GM18508 (cell line): ENCODE results near the gene MTMR2.

Source experiments
- ATAC-seq: cut with Tn5 transposase; IDR thresholded peaks from one replicate; pipeline ENCODE4 v1.9.1; 2021; ENCODE audit warnings: moderate number of reproducible peaks; ENCODE audit not compliant: insufficient read depth, unreplicated experiment

MTMR2 gene

GRCh38 chr11:95789506-95790122 is 134.3 kb downstream of the MTMR2 start, which contains the start of gene FAM76B:
Gene FAM76B, minus strand, starts transcription at chr11:95789782. Its CDS starts 304 bp downstream, at chr11:95789478.
- peak; percentile 63 for ATAC-seq

GRCh38 chr11:95788921-95789505 is 134.9 kb downstream of the MTMR2 start:
- ATAC-seq = peak; percentile 0
